Measurements from ENCODE around the gene RAB20.

DNA sequence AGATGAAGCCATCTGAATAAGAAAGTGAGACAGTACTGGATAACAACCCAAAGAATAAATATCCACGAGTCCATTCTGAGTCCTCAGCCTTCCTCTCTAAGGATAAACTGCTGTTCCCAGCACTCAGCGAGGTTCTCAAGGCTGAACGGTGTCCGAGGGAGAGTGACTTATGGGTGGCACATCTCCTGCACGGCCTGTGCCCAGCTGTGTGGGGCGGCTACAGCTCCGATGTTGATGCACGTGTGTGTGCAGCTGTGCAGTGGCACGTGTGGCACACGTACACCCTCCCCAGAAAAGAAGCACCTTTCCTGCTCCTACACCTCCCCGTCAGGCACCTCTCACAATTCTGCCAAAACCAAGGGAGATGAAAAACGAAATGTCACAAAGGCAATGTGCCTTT is 45.0 kb downstream of the RAB20 start:
- no peak for TF ChIP-seq POLR2A (IDR thresholded peaks at IDR 0.05)
- TF ChIP-seq, protein P1, sequence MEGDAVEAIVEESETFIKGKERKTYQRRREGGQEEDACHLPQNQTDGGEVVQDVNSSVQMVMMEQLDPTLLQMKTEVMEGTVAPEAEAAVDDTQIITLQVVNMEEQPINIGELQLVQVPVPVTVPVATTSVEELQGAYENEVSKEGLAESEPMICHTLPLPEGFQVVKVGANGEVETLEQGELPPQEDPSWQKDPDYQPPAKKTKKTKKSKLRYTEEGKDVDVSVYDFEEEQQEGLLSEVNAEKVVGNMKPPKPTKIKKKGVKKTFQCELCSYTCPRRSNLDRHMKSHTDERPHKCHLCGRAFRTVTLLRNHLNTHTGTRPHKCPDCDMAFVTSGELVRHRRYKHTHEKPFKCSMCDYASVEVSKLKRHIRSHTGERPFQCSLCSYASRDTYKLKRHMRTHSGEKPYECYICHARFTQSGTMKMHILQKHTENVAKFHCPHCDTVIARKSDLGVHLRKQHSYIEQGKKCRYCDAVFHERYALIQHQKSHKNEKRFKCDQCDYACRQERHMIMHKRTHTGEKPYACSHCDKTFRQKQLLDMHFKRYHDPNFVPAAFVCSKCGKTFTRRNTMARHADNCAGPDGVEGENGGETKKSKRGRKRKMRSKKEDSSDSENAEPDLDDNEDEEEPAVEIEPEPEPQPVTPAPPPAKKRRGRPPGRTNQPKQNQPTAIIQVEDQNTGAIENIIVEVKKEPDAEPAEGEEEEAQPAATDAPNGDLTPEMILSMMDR (IDR thresholded peaks at IDR 0.05), result no peak
